ENCODE results near the gene ARMC9.
"Not testable (repeated sequence)": the region's sequence is repeated elsewhere in the genome, so short reads cannot be mapped to it uniquely, and the experiment has no call there.

Gene ARMC9

GRCh38 chr2:231387904-231388724, 189.7 kb downstream of the ARMC9 start:
- DNase-seq = no peak

DNA sequence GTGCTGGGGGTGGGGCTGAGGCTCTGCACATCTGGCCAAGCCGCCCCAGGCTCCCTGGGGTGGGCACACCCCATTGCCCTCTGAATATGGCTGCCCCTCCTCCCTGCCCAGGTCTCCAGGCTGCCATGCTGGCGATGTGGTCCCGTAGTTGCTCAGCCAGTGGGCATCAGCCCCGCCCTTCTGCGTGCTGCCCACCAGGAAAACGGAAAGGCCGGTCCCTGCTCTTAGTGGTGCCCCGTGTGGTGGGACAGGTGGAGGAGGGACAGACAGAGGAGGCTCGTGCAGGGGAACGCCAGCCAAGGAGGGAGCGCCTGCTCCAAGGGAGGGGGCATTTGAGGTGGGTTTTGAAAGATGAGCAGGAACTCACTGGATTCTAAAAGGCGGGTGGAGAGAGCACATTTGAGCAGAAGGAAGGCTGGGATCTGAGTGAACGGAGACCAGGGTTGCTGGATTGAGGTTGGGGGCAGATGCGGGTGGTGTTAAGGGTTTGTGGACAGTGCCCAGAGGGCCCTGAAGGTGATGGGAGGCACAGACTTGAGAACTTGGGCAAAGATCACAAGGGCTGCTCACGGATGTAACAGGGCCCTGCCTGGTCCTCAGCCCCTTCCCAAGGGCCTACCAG, 190.4 kb downstream of the ARMC9 start:
- DNase-seq = no peak

- no peak for DNase-seq
Observed at GRCh38 chr2:231390667-231391066, 192.2 kb downstream of the ARMC9 start.

DNA sequence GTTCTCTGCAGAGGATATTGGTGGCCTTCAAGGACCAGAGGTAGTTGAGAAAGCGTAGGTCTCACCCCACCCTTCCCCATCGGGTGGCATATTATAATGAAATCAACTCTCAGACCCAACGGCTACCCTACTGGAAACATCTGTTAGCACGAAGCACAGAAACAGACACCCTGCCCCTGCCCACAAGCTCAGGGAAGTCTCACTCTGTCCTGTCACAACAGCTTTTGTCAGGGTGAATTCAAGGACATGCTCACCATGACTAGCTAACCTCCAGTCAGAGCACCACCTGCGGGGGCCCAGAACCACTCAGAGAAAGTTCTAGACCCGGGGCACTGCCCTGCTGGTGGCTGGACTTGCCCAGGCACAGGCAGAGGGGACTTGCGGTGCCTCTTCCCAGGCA, 193.6 kb downstream of the ARMC9 start:
- no peak for DNase-seq

DNA sequence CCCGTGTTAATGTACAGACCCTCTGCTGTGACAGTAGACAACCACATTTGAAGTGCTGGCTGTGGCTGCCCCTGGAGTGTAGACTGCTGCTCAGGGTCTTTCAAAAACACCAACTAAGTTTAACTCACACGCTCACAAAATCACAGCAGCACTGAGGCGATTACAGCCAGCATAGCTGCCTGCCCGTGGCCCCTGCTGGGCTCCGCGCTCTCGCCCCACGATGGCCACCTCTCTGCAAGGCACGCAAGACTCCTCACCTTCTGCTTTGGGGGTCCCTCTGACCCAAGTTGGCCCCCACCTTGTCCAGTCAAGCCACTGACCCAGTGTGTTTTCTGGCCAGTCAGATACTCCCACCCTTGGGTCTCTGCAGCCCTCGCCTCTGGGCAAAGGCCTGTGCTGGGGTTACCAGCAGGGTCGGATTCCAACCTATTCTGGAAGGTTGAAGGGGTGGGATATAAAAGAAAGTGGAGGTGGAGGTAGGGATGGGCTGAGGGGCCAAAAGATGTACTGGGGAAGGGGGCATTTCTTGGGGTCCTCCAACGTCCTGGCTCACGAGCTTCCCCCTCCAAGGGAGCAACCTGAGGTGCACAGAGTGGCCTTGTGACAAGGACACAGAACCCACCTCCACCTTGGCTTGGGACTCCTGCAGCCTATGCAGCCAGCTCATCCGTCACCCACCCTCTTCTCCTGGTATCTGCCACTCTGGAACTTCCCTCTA, 194.2 kb downstream of the ARMC9 start:
- no peak for DNase-seq

DNA sequence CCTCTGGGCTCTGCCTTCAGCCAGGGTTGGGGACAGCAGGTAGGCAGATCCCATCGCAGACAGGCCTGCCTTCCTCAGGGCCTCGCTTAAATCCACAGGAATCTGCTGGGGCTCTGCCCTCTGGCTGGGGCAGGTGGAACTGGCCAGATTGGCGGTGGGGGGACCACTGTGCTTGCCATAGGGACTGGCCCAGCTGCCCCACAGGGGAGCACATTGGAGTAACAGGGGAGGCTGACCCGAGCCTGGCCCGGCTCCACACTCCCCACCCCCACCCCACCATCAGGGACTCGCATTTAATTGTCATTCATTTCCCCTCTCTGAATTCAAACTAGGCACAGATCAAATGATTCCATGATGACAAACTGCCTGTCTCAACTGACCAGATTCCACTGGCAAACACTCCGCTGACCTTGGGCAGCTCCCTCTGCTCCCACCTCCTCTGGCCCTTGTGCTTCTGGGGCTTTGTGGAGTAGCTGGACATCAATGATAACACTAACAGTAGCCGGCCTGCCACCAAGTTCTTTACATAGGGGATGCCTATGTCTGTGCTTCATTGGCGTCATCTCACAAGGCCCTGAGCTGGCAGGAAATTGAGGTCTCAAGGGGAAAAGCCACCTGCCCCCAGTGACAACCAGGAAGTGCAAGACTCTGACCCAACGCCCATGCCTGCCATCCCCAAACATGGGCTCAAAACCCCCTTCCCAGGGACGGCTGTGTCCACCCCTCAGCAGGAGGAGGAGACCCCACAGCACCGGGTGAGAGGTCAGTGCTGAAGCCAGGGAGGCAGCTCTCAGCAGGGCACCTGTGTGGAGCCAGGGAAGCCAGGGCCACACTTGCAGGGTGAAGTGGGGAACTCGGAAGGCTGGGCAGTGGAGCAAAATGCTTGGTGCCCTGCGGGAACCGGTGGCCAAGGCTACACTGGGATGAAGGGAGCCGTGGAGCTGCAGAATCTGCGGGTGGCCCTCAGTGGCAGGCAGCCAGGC, 195.0 kb downstream of the ARMC9 start:
- DNase-seq = peak; percentile 27

- no peak for DNase-seq
Observed at GRCh38 chr2:231394211-231395141, 196.0 kb downstream of the ARMC9 start.

- no peak for DNase-seq
Observed at GRCh38 chr2:231395188-231396057, 197.0 kb downstream of the ARMC9 start, which contains the start of gene B3GNT7. TSS of gene B3GNT7 (plus strand) at chr2:231395710. CDS start at chr2:231395804, 94 bp downstream.

GRCh38 chr2:231396058-231396821, 197.8 kb downstream of the ARMC9 start:
- DNase-seq = no peak

GRCh38 chr2:231397011-231397927, 198.8 kb downstream of the ARMC9 start:
- DNase-seq = no peak

- DNase-seq = no peak
Observed at GRCh38 chr2:231397928-231398294, 199.5 kb downstream of the ARMC9 start.

DNA sequence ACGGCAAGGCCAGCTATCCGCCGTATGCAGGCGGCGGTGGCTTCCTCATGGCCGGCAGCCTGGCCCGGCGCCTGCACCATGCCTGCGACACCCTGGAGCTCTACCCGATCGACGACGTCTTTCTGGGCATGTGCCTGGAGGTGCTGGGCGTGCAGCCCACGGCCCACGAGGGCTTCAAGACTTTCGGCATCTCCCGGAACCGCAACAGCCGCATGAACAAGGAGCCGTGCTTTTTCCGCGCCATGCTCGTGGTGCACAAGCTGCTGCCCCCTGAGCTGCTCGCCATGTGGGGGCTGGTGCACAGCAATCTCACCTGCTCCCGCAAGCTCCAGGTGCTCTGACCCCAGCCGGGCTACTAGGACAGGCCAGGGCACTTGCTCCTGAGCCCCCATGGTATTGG, 200.2 kb downstream of the ARMC9 start:
- no peak for DNase-seq

DNA sequence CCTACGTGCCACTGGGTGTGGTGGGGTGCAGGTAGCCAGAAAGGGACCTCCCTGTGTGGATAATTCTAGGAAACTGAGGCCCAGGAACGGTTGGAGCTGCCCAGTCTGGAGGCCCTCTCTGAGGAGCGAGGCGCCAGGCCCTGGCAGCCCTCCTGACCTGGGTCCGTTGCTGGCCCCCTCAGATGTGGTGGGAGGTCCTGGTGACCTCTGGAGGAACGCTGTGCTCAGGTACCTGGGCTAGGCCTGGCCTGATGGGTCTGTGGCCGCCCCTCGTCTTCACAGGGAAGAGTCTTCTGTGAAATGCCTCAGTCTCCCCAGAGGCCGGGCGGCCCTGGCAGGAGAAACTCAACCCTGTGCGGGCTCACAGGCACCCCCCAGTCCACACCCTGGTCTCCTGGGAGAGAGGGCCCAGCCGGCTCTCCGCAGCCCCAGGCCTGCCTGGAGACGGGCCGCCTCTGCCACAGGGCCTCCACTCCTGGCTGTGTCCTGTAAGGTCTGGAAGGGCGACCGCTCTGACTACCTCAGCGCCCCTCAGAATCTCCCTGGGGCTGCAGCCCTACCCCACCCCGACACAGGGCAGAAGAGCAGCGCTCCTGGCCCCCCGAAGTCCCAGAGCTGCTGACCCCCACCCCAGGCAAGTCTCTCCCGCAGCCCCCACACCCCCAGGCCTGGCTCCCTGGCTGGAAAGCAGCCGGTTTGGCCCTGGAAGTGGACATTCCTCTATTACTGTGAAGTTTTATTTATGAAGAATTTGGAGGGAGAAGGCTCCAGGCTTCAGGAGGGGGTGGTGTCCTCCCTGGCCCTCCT, 200.8 kb downstream of the ARMC9 start:
- no peak for DNase-seq

GRCh38 chr2:231399853-231400680, 201.6 kb downstream of the ARMC9 start:
- DNase-seq = no peak

- not testable (repeated sequence) for DNase-seq
Observed at GRCh38 chr2:231400681-231401080, 202.2 kb downstream of the ARMC9 start.

DNA sequence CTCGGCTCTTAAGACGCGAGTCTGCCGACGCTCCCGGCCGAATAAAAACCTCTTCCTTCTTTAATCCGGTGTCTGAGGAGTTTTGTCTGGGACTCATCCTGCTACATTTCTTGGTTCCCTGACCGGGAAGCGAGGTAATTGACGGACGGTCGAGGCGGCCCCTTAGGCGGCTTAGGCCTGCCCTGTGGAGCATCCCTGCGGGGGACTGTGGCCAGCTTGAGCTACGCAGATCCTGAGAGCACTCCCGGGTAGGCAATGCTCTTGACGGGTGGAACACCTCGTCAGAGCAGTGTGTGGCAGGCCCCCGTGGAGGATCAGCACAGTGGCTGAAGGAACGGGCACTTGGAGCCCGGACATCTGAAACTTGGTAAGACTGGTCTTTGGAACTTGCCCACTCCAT, 202.7 kb downstream of the ARMC9 start:
- DNase-seq = not testable (repeated sequence)

Measured in CD4-positive, alpha-beta T cell treated with Interleukin-4 for 4 hours (primary cell).